SU-DHL-6 (cell line): ENCODE data around the gene SLPI.

Experiments
- H2AFZ ChIP-seq: fragments of 200-600 bp; sonication (generic); 2 replicates; pipeline ENCODE4 v1.6.1; 2014; ENCODE audit warnings: low read depth, mild to moderate bottlenecking, moderate library complexity, mixed read lengths, antibody characterized with exemption, low read length; ENCODE audit not compliant: severe bottlenecking
- H3F3A ChIP-seq: fragments of 200-600 bp; shearing (Covaris generic); 2 replicates; pipeline ENCODE4 v1.6.0; 2016; ENCODE audit warnings: antibody characterized with exemption, mild to moderate bottlenecking; ENCODE audit not compliant: insufficient read depth
- H3K27ac ChIP-seq: fragments of 200-600 bp; sonication (generic); 2 replicates; pipeline ENCODE4 v1.5.1; 2016; ENCODE audit warnings: low read depth, mild to moderate bottlenecking, low read length, moderate library complexity, mixed read lengths
- H3K27me3 ChIP-seq: fragments of 200-600 bp; sonication (generic), shearing (Covaris generic); 2 replicates; pipeline ENCODE4 v1.6.0; 2014; ENCODE audit warnings: mild to moderate bottlenecking, low read length
- H3K36me3 ChIP-seq: fragments of 200-600 bp; sonication (generic); 2 replicates; pipeline ENCODE4 v1.6.1; 2014; ENCODE audit warnings: mild to moderate bottlenecking, low read length, mixed read lengths
- H3K4me2 ChIP-seq: fragments of 300-600, 200-600 bp; shearing (Covaris generic), sonication (generic); 2 replicates; pipeline ENCODE4 v1.6.0; 2014; ENCODE audit warnings: low read length, low read depth, mild to moderate bottlenecking; ENCODE audit not compliant: poor library complexity, severe bottlenecking
- H3K4me3 ChIP-seq: fragments of 200-600 bp; sonication (generic); 2 replicates; pipeline ENCODE4 v1.5.1; 2014; ENCODE audit warnings: antibody characterized with exemption, low read length, mild to moderate bottlenecking, mixed read lengths; ENCODE audit not compliant: insufficient read depth, poor library complexity, severe bottlenecking
- H3K79me2 ChIP-seq: fragments of 200-600 bp; sonication (generic); 2 replicates; pipeline ENCODE4 v1.6.1; 2014; ENCODE audit warnings: mild to moderate bottlenecking, low read length, moderate library complexity; ENCODE audit not compliant: insufficient read depth
- H3K9ac ChIP-seq: fragments of 200-600 bp; sonication (generic); 2 replicates; pipeline ENCODE4 v1.7.0; 2014; ENCODE audit warnings: mild to moderate bottlenecking, low read length
- H3K9me2 ChIP-seq: fragments of 200-600 bp; sonication (generic); replicated peaks from 2 replicates; pipeline ENCODE4 v1.6.1; 2014; ENCODE audit warnings: low read length; ENCODE audit not compliant: insufficient read depth
- H3K9me3 ChIP-seq: fragments of 200-600 bp; sonication (generic); 2 replicates; pipeline ENCODE4 v1.6.1; 2014; ENCODE audit warnings: low read length, mixed read lengths; ENCODE audit not compliant: insufficient read depth
- H4K20me1 ChIP-seq: fragments of 200-600 bp; sonication (generic); 2 replicates; pipeline ENCODE4 v1.6.1; 2014; ENCODE audit warnings: low read depth, mild to moderate bottlenecking, antibody characterized with exemption, low read length, moderate library complexity, mixed read lengths
- EZH2phosphoT487 ChIP-seq: fragments of 200-600 bp; sonication (generic), shearing (Covaris generic); conservative IDR thresholded peaks from 2 replicates; pipeline ENCODE4 v1.6.1; 2018; ENCODE audit warnings: mild to moderate bottlenecking, antibody characterized with exemption, low read length, moderate library complexity, mixed read lengths
- TF ChIP-seq, protein P1 (sequence below): fragments of 200-600 bp; sonication (generic); IDR thresholded peaks from one replicate; pipeline ENCODE4 v1.5.1; 2017; ENCODE audit warnings: antibody characterized with exemption, mild to moderate bottlenecking, low read length, moderate library complexity; ENCODE audit not compliant: insufficient read depth, poor library complexity, severe bottlenecking

The SLPI gene

GRCh38 chr20:45288860-45289259 lies 34.5 kb upstream of the SLPI start:
- TF ChIP-seq, protein P1, sequence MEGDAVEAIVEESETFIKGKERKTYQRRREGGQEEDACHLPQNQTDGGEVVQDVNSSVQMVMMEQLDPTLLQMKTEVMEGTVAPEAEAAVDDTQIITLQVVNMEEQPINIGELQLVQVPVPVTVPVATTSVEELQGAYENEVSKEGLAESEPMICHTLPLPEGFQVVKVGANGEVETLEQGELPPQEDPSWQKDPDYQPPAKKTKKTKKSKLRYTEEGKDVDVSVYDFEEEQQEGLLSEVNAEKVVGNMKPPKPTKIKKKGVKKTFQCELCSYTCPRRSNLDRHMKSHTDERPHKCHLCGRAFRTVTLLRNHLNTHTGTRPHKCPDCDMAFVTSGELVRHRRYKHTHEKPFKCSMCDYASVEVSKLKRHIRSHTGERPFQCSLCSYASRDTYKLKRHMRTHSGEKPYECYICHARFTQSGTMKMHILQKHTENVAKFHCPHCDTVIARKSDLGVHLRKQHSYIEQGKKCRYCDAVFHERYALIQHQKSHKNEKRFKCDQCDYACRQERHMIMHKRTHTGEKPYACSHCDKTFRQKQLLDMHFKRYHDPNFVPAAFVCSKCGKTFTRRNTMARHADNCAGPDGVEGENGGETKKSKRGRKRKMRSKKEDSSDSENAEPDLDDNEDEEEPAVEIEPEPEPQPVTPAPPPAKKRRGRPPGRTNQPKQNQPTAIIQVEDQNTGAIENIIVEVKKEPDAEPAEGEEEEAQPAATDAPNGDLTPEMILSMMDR = no peak
- no peak for TF ChIP-seq EZH2phosphoT487
- no peaks in the 10 kb centered on the region for H3F3A ChIP-seq
- H3K27me3 ChIP-seq = no peaks in the 10 kb centered on the region
- H4K20me1 ChIP-seq = no peaks in the 10 kb centered on the region
- H3K4me2 ChIP-seq = no peak overlapping the region
- H3K27ac ChIP-seq = no peak overlapping the region
- no peaks in the 10 kb centered on the region for H3K79me2 ChIP-seq
- H3K9ac ChIP-seq = no peak overlapping the region
- no peaks in the 10 kb centered on the region for H3K9me3 ChIP-seq
- H3K4me3 ChIP-seq = no peak overlapping the region
- H2AFZ ChIP-seq = no peak overlapping the region
- H3K9me2 ChIP-seq = no peaks in the 10 kb centered on the region
- no peaks in the 10 kb centered on the region for H3K36me3 ChIP-seq

GRCh38 chr20:45288376-45288775 lies 34.0 kb upstream of the SLPI start:
- Histone ChIP-seq H3K4me2 (no peak overlapping the region), H3K4me3 (no peak overlapping the region), H3K9me3 (no peaks in the 10 kb centered on the region), H3F3A (no peaks in the 10 kb centered on the region), H3K9me2 (no peaks in the 10 kb centered on the region), H3K9ac (no peak overlapping the region), H3K79me2 (no peaks in the 10 kb centered on the region), H3K27me3 (no peaks in the 10 kb centered on the region), H4K20me1 (no peaks in the 10 kb centered on the region), H3K36me3 (no peaks in the 10 kb centered on the region), H2AFZ (no peak overlapping the region), H3K27ac (no peak overlapping the region)
- TF ChIP-seq, protein P1 = no peak

DNA sequence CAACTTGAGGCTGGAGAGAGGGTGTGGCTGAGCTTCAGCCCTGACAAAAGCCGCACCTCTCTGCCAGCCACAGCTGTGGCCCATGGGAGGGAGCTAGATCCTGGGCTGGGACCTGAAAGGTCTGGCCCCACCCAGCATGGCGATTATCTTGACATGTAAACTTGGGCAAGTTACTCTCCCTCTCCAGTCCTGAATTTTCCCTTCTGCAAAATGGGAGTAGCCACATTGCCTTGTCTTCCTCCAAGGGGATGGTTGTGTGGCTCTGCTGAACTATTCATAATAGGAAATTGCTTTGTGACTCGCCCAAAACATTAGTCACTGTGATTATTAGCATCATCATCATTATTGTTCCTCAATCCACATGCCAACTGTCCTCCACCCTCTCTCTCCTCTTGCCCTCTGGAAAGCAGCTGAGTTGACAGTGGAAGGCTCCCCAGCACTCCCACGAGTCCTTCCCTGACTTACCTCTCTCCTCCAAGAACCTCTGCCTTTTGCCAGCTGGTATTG lies 29.2 kb upstream of the SLPI start:
- Histone ChIP-seq H2AFZ (no peak overlapping the region), H3K27ac (no peak overlapping the region), H3K9ac (no peak overlapping the region), H3F3A (no peaks in the 10 kb centered on the region), H3K27me3 (no peaks in the 10 kb centered on the region), H3K79me2 (no peaks in the 10 kb centered on the region), H3K36me3 (no peaks in the 10 kb centered on the region), H3K9me3 (no peaks in the 10 kb centered on the region), H3K4me3 (no peak overlapping the region), H4K20me1 (no peaks in the 10 kb centered on the region), H3K4me2 (no peak overlapping the region), H3K9me2 (no peaks in the 10 kb centered on the region)
- TF ChIP-seq EZH2phosphoT487 = no peak
- TF ChIP-seq, protein P1 = no peak
